GM23248 (cell line): Measurements from ENCODE around the gene NTNG1.

Experiments used
- EZH2 ChIP-seq: fragments of 200-600 bp; sonication (generic); IDR thresholded peaks from 2 replicates; pipeline ENCODE4 v1.6.1; 2018; ENCODE audit warnings: antibody characterized with exemption, mild to moderate bottlenecking; ENCODE audit not compliant: insufficient read depth, poor library complexity, severe bottlenecking
- EZH2phosphoT487 ChIP-seq: fragments of 200-600 bp; sonication (generic); IDR thresholded peaks from 2 replicates; pipeline ENCODE4 v1.6.1; 2018; ENCODE audit warnings: antibody characterized with exemption, moderate library complexity, mild to moderate bottlenecking, low read depth; ENCODE audit not compliant: insufficient read depth

GRCh38 chr1:107152395-107152794 lies 11.6 kb downstream of the NTNG1 start:
- TF ChIP-seq EZH2 (no peak), EZH2phosphoT487 (no peak)
